Measurements from ENCODE around the gene HPS4. TPM values are rescaled to one million over a fixed set of nuclear protein-coding genes. Genes with fewer than 3 reads are reported as not detected.
A peak's percentile ranks its signal among the peaks of the same experiment; 100 is the strongest.
"Not testable (repeated sequence)": the region's sequence is repeated elsewhere in the genome, so short reads cannot be mapped to it uniquely, and the experiment has no call there.

HPS4 gene
- 10 to 100 TPM; 32.0 to 35.3 TPM for total RNA-seq

DNA sequence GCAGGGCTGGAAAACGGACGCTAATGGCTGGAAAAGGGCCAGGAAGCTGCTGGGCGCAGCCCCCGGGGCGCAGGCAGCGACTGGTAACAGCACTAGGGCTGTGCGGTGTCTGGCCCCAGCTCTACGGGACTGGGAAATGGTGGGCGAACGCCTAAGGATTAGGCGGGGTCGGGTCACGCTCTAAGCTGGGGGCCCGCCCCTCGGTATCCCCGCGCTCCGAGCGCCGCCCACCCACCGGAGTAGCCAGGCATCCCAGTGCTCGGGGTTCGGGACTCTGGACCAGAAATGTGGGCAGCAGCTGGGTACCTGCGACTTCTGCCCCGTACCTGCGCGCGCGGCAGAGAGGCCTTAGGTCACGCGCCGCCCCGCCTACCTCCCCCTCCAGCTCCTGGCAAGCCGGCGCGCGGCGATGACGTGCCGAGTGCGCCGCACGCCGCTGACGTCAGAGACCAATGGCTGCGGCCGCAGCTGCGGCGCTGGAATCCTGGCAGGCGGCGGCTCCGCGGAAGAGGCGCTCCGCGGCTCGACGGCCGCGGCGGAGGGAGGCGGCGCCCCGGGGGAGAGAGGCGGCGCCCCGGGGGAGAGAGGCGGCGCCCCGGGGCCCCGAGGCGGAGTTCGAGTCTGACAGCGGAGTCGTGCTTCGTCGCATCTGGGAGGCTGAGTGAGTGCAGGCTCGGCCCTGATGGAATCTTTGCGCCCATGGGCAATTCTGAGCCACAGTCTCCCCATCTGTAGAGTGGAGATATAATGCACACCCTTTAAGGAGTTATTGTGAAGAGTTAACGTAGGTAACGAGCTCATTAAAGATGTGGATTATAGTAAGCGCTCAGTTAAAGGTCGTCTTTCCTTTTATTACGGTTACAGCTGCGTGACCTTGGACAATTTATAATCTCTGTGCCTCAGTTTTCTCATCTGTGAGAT, at the start of gene HPS4, which contains the start of gene SRRD:
HPS4 (minus strand) TSS at position 345 of the 921 bp plus-strand sequence. CDS start 2,021 bp downstream, outside the sequence.
SRRD (plus strand) TSS at position 439 of the 921 bp plus-strand sequence; CDS start at position 453, 14 bp downstream.
- DNase-seq: peak; percentile 91
- Mint-ChIP-seq H3K27ac (peak within 1 kb of the TSS; percentile 97), H3K4me1 (peaks cover 68% of the 10 kb centered on the region), H3K9me3 (no peaks in the 10 kb centered on the region), H3K36me3 (ENCODE audit: low read depth) (peaks cover 26% of the 10 kb centered on the region), H3K27me3 (no peaks in the 10 kb centered on the region), H3K4me3 (peak within 1 kb of the TSS; percentile 92)
- ChIA-PET CTCF (interaction anchor here (0.5 to 4.5 kb wide), 8 partner anchors 11 to 195 kb away, joined by 3 to 23 read pairs (median 4); no protein-coding TSS in a partner anchor), POLR2A (interaction anchor here (0.7 kb wide), 1 partner anchor 15 kb away, joined by 7 read pairs; no protein-coding TSS in a partner anchor)

DNA sequence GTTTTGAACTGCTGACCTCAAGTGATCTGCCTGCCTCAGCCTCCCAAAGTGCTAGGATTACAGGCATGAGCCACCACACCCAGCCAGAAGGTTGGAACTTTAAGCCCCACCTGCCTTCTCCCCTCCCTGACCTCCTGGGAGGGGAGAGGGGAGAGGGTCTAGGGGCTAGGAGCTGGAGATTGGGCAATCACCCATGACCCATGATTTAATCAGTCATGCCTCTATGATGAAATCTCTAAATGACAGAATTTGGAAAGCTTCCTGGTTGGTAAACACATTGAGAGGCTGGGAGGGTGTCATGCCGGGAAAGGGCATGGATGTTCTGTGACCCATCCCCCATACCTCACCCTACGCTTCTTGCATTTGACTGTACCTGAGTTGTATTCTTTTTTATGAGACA, 45.8 kb upstream of the HPS4 start:
- H3K9me3 Mint-ChIP-seq: no peaks in the 10 kb centered on the region
- H3K36me3 Mint-ChIP-seq (ENCODE audit: low read depth): peaks cover 26% of the 10 kb centered on the region
- H3K4me1 Mint-ChIP-seq: peaks cover 4% of the 10 kb centered on the region
- ChIA-PET CTCF (no interaction called here), POLR2A (no interaction called here)
- no peak overlapping the region for H3K27ac Mint-ChIP-seq
- no peak for DNase-seq
- H3K27me3 Mint-ChIP-seq: no peaks in the 10 kb centered on the region
- no peak overlapping the region for H3K4me3 Mint-ChIP-seq

DNA sequence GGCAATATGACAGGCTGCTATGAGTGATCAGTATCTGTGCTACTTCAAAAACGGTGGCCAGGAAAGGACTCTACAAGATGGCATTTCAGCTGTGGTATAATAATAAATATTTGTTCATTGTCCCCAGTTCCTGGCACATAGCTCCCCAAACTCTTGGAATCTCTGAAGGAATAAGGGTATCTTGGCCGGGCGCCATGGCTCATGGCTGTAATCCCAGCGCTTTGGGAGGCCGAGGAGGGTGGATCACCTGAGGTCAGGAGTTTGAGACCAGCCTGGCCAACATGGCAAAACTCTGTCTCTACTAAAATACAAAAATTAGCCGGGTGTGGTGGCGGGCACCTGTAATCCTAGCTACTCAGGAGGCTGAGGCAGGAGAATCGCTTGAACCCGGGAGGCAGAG, 44.9 kb upstream of the HPS4 start:
- POLR2A ChIA-PET, H3K9me3 Mint-ChIP-seq, DNase-seq, H3K27ac Mint-ChIP-seq, H3K4me3 Mint-ChIP-seq, H3K27me3 Mint-ChIP-seq, H3K4me1 Mint-ChIP-seq, CTCF ChIA-PET: not testable (repeated sequence)
- peaks cover 24% of the 10 kb centered on the region for H3K36me3 Mint-ChIP-seq (ENCODE audit: low read depth)

DNA sequence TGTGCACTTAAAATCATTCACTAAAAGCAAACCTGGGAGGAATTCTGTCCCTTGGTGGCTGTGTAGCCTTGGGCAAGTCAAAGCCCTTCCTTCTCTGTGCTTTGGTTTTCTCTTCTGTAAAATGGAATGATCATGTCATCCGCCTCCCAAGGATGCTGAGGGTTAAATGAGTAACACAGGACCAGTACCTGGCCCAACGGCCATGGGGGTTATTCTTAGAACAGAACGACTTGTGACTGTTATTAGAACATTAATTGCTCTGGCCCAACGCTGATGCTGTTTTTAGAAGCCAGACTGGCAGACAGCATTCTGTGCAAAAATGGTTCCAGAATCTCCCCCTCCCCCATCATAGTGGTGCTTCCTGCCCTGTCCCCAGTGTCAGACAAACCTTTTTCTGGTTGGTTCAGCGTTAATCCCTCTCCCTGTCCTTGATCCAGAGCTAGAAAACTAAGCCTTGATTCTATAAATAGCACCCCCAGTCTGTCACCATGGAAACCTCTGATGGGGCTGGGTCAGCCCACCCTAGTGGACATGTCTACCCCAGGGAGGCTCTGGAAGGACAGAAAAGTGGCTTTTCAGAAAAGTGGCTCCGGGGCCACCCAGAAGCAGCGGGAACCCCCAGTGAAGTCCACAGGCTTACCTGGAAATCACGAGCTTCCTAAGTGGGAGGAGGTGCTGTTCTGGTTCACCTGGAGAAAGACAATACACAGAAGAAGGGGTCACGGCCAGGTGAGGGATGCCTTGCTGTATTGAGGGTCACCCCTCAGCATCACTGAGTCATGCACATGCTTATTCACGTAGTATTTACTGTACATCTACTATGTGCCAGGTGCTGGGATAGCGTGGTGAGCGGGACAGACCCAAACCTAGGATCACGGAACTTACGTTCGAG, 44.2 kb upstream of the HPS4 start:
- Mint-ChIP-seq H3K4me1 (peaks cover 4% of the 10 kb centered on the region), H3K27ac (no peak overlapping the region), H3K9me3 (no peaks in the 10 kb centered on the region), H3K4me3 (no peak overlapping the region), H3K36me3 (ENCODE audit: low read depth) (peaks cover 23% of the 10 kb centered on the region), H3K27me3 (no peaks in the 10 kb centered on the region)
- CTCF ChIA-PET: no interaction called here
- no peak for DNase-seq
- POLR2A ChIA-PET: no interaction called here

DNA sequence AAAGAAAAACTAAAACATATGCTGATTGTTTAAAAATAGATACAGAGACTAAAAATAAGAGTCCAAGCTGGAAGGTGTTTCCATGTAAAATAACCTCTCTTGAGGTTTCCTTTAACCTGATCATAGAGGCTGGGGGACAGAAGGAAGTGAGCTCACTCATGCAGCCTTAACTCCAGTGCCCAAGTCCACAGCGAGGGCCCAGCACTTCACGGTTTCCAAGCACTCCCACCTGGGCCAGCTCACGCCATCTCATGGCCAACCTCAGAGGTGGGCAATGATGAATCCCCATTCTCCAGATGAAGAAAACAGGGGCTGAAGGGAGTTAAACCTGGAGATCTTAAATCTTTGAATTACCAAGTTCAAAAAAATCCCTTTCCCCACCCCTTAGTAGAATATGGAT, 43.6 kb upstream of the HPS4 start:
- no peaks in the 10 kb centered on the region for H3K4me1 Mint-ChIP-seq
- ChIA-PET POLR2A (no interaction called here), CTCF (interaction anchor here (0.6 kb wide), 1 partner anchor 58 kb away, joined by 3 read pairs; no protein-coding TSS in a partner anchor)
- no peaks in the 10 kb centered on the region for H3K9me3 Mint-ChIP-seq
- H3K4me3 Mint-ChIP-seq: no peak overlapping the region
- H3K27me3 Mint-ChIP-seq: no peaks in the 10 kb centered on the region
- no peak overlapping the region for H3K27ac Mint-ChIP-seq
- DNase-seq: no peak
- H3K36me3 Mint-ChIP-seq (ENCODE audit: low read depth): peaks cover 22% of the 10 kb centered on the region

DNA sequence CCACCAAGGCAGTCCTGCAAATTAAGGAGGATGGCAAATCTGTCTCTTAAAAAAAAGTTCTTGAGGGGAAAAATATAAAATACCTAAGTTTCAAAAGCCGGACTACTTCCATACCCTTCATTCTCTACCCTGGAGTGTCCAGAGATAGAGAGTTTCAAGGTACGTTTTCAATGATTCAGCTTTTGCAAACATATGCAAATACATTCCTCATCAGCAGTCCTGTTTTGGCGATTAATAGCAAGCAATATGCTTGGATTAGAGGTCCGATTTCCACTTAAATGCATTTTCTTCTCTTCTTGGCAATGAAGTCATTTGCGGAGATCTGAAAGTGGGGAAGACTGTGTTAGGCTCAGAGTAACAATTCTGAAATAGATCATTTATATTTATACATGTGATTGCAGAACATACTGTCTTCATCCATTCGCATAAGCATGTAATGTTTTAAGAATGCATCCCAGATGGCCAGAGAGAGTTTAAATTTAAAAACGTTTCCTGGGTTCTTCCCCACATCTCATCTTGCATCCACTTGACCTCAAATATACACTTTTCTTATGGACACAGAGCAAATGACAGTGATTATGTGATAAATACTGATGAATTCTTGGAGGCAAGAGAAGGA, 42.5 kb upstream of the HPS4 start:
- ChIA-PET CTCF (no interaction called here), POLR2A (no interaction called here)
- no peaks in the 10 kb centered on the region for H3K4me1 Mint-ChIP-seq
- H3K4me3 Mint-ChIP-seq: no peak overlapping the region
- H3K36me3 Mint-ChIP-seq (ENCODE audit: low read depth): peaks cover 20% of the 10 kb centered on the region
- no peak overlapping the region for H3K27ac Mint-ChIP-seq
- no peak for DNase-seq
- H3K27me3 Mint-ChIP-seq: no peaks in the 10 kb centered on the region
- no peaks in the 10 kb centered on the region for H3K9me3 Mint-ChIP-seq

DNA sequence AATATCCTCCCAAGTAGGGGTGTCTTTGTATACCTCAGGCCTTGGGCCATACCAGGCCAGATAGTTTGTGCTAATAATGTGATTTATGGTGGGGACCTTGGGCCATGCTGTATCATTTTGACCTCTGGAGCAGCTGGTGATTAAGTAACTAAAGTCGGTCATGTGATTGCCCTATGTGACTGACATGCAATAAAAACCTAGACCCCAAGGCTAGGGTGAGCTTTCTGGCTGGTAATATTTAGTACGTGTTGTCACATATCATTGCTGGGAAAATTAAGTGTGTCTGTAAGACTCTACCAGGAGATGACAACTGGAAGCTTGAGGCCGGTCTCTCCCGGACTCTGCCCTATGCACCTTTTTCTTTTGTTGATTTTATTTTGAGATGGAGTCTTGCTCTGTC, 41.3 kb upstream of the HPS4 start:
- Mint-ChIP-seq H3K4me1 (no peaks in the 10 kb centered on the region), H3K27me3 (no peaks in the 10 kb centered on the region), H3K9me3 (no peaks in the 10 kb centered on the region), H3K27ac (no peak overlapping the region), H3K4me3 (no peak overlapping the region), H3K36me3 (ENCODE audit: low read depth) (peaks cover 15% of the 10 kb centered on the region)
- ChIA-PET POLR2A (no interaction called here), CTCF (interaction anchor here (0.5 to 0.8 kb wide), 4 partner anchors 8 to 1076 kb away, joined by 3 to 4 read pairs (median 4); no protein-coding TSS in a partner anchor)
- DNase-seq: no peak

DNA sequence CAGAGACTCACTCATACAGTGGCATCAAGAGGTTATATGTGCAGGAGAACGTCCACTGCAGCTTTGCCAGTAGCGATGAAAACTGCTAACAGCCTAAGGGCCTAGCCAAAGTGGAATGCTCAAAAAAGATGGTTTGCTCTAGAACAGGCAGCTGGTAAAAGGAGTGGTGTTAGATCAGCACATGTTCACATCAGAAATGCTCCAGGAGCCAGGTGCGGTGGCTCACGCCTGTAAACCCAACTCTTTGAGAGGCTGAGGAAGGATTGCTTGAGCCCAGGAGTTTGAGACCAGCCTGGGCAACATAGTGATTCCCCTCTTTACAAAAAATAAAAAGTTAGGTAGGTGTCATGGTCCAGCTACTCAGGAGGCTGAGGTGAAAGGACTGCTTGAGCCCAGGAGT, 39.0 kb upstream of the HPS4 start:
- ChIA-PET POLR2A (no interaction called here), CTCF (interaction anchor here (1.2 to 1.9 kb wide), 3 partner anchors 10 to 19 kb away, joined by 3 to 5 read pairs (median 3); no protein-coding TSS in a partner anchor)
- H3K4me1 Mint-ChIP-seq: no peaks in the 10 kb centered on the region
- H3K27ac Mint-ChIP-seq: no peak overlapping the region
- no peaks in the 10 kb centered on the region for H3K27me3 Mint-ChIP-seq
- H3K4me3 Mint-ChIP-seq: no peak overlapping the region
- peaks cover 14% of the 10 kb centered on the region for H3K36me3 Mint-ChIP-seq (ENCODE audit: low read depth)
- no peaks in the 10 kb centered on the region for H3K9me3 Mint-ChIP-seq
- DNase-seq: no peak

DNA sequence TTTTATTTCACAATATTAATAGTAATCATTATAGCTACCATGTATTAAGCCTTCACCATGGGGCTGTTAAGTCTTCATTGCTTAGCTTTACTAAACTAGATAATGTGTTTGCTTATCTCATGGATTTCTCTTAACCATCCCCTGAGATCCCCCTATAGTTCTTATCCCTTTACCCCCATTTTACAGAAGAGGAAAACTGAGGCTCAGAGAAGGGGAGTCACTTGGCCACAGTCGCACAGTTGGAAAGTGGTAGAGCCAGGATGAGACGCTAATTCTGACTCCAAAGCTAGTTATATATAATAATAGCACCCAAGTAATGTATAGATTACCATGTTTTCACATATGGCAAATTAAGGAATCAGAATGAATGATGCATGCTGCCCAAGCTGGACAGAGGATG, 38.4 kb upstream of the HPS4 start:
- CTCF ChIA-PET: interaction anchor here (1.2 to 1.3 kb wide), 2 partner anchors 11 to 18 kb away, joined by 3 read pairs; no protein-coding TSS in a partner anchor
- H3K9me3 Mint-ChIP-seq: no peaks in the 10 kb centered on the region
- peaks cover 14% of the 10 kb centered on the region for H3K36me3 Mint-ChIP-seq (ENCODE audit: low read depth)
- POLR2A ChIA-PET: interaction anchor here (0.7 kb wide), 1 partner anchor 27 kb away, joined by 4 read pairs; no protein-coding TSS in a partner anchor
- no peaks in the 10 kb centered on the region for H3K27me3 Mint-ChIP-seq
- H3K27ac Mint-ChIP-seq: no peak overlapping the region
- no peaks in the 10 kb centered on the region for H3K4me1 Mint-ChIP-seq
- DNase-seq: no peak
- no peak overlapping the region for H3K4me3 Mint-ChIP-seq

DNA sequence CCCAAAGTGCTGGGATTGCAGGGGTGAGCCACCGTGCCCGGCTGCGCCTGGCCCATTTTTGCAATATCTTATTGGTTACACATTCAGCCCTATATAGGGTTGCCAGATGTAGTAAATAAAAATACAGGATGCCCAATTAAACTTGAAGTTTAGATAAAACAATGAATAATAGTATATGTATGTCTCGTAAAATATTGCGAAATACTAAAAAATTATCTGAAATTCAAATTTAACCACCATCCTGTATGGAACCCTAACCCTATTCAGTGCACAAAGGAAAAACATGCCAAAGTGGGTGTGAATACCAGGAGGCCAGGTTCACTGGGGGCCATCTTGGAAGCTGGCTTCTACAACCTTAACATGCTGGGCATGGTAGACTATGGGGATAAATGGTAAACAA, 33.8 kb upstream of the HPS4 start:
- POLR2A ChIA-PET: interaction anchor here (0.7 kb wide), 1 partner anchor 47 kb away, joined by 3 read pairs; no protein-coding TSS in a partner anchor
- H3K27ac Mint-ChIP-seq: no peak overlapping the region
- H3K27me3 Mint-ChIP-seq: no peaks in the 10 kb centered on the region
- no peak for DNase-seq
- peaks cover 18% of the 10 kb centered on the region for H3K4me1 Mint-ChIP-seq
- H3K36me3 Mint-ChIP-seq (ENCODE audit: low read depth): no peaks in the 10 kb centered on the region
- no peaks in the 10 kb centered on the region for H3K9me3 Mint-ChIP-seq
- no peak overlapping the region for H3K4me3 Mint-ChIP-seq
- CTCF ChIA-PET: no interaction called here

DNA sequence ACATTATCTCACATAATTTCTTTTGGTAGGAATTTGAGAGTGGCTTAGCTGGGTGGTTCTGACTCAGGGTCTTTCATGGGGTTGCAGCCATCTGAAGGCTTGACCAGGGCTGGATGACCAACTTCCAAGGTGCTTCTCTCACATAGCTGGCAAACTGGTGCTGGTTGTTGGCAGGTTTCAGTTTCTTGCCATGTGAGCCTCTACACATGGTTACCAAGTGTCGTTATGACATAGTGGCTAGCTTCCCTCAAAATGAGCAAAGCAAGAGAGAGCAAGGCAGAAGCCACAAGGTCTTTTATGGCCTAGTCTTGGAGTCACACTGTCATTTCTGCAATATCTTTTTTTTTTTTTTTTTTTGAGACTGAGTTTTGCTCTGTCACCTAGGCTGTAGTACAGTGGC, 32.9 kb upstream of the HPS4 start:
- DNase-seq: no peak
- Mint-ChIP-seq H3K27me3 (no peaks in the 10 kb centered on the region), H3K4me3 (no peak overlapping the region), H3K36me3 (ENCODE audit: low read depth) (peaks cover 3% of the 10 kb centered on the region), H3K27ac (no peak overlapping the region), H3K9me3 (no peaks in the 10 kb centered on the region), H3K4me1 (peaks cover 24% of the 10 kb centered on the region)
- ChIA-PET POLR2A (interaction anchor here (0.7 kb wide), 1 partner anchor 93 kb away, joined by 3 read pairs; no protein-coding TSS in a partner anchor), CTCF (interaction anchor here (0.6 to 1.4 kb wide), 7 partner anchors 9 to 158 kb away, joined by 3 to 10 read pairs (median 4); no protein-coding TSS in a partner anchor)

DNA sequence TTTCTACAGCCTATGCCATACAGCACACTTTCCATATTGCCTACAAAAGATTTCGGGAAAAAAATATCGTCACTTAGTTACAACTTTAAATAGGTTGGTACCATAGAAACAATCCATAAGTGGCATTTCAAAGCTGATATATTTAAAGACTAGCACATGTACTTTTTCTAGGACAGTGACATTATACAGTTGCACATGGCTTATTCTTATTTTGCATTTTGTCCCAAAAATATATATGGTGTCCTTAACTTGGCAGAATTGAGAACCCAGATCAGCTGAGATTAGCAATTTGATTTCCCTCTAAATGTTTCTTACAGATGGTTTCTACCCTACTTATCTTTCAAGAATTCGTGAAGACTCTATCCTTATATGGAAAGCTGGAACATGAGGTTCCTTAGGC, 32.3 kb upstream of the HPS4 start:
- Mint-ChIP-seq H3K27me3 (no peaks in the 10 kb centered on the region), H3K4me1 (peaks cover 30% of the 10 kb centered on the region), H3K9me3 (no peaks in the 10 kb centered on the region), H3K27ac (no peak overlapping the region), H3K4me3 (no peak overlapping the region), H3K36me3 (ENCODE audit: low read depth) (peaks cover 7% of the 10 kb centered on the region)
- DNase-seq: no peak
- ChIA-PET POLR2A (no interaction called here), CTCF (interaction anchor here (0.6 to 1.4 kb wide), 7 partner anchors 9 to 157 kb away, joined by 3 to 10 read pairs (median 4); no protein-coding TSS in a partner anchor)
